Gastrocnemius medialis (tissue), 4 donors: ENCODE measurements around the gene IFNA2.

Experiments used
- CTCF ChIP-seq, 5 experiments: fragments of 450-650 bp in 3 of 5; fragments of 200-600 bp in 2 of 5; sonication (generic) in 2 of 5; IDR thresholded peaks in 4 of 5; conservative IDR thresholded peaks in 1 of 5; 1 replicate in 4 of 5; 2 replicates in 1 of 5; pipeline ENCODE4 v1.5.1; 2016 to 2019; ENCODE audit warnings: antibody characterized with exemption in 5 of 5, mild to moderate bottlenecking in 3 of 5, moderate library complexity in 3 of 5
- POLR2A ChIP-seq, 2 donors: fragments of 450-650 bp; IDR thresholded peaks; one replicate each; pipeline ENCODE4 v1.6.1; 2017; ENCODE audit warnings: antibody characterized with exemption in 2 of 2, mild to moderate bottlenecking in 2 of 2, moderate library complexity in 2 of 2

DNA sequence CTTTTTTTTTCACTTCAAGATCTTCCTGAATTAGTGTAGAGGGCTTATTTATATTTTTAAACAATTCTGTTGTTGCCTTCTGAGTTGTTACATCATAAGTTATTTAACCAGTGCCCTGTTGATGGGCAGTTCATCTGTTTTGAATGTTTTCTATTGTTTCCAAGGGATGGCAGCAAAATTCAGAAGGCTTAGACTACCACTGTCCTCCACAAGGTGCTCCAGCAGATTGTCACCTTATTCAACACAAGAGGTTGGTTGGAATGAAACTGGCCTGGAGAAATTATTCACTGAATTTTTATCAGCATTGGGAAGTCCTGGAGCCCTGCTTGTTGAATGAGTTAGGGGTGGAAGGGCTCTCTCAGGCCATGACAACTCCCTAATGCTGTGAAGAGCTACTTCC, 48.7 kb downstream of the IFNA2 start:
- TF ChIP-seq CTCF (IDR thresholded peaks at IDR 0.05 in 4 of 5, conservative IDR thresholded peaks at IDR 0.05 in 1 of 5) (no peak), POLR2A (IDR thresholded peaks at IDR 0.05) (no peak)
